HG03575 (cell line): ENCODE measurements around the gene MYO1C.
"Not testable (repeated sequence)": the region's sequence is repeated elsewhere in the genome, so short reads cannot be mapped to it uniquely, and the experiment has no call there.

Experiments
- ATAC-seq: cut with Tn5 transposase; IDR thresholded peaks from one replicate; pipeline ENCODE4 v1.9.1; 2021; ENCODE audit not compliant: unreplicated experiment, insufficient number of reproducible peaks, low FRiP score; ENCODE audit errors: extremely low read depth

The MYO1C gene, protein sequence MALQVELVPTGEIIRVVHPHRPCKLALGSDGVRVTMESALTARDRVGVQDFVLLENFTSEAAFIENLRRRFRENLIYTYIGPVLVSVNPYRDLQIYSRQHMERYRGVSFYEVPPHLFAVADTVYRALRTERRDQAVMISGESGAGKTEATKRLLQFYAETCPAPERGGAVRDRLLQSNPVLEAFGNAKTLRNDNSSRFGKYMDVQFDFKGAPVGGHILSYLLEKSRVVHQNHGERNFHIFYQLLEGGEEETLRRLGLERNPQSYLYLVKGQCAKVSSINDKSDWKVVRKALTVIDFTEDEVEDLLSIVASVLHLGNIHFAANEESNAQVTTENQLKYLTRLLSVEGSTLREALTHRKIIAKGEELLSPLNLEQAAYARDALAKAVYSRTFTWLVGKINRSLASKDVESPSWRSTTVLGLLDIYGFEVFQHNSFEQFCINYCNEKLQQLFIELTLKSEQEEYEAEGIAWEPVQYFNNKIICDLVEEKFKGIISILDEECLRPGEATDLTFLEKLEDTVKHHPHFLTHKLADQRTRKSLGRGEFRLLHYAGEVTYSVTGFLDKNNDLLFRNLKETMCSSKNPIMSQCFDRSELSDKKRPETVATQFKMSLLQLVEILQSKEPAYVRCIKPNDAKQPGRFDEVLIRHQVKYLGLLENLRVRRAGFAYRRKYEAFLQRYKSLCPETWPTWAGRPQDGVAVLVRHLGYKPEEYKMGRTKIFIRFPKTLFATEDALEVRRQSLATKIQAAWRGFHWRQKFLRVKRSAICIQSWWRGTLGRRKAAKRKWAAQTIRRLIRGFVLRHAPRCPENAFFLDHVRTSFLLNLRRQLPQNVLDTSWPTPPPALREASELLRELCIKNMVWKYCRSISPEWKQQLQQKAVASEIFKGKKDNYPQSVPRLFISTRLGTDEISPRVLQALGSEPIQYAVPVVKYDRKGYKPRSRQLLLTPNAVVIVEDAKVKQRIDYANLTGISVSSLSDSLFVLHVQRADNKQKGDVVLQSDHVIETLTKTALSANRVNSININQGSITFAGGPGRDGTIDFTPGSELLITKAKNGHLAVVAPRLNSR

DNA sequence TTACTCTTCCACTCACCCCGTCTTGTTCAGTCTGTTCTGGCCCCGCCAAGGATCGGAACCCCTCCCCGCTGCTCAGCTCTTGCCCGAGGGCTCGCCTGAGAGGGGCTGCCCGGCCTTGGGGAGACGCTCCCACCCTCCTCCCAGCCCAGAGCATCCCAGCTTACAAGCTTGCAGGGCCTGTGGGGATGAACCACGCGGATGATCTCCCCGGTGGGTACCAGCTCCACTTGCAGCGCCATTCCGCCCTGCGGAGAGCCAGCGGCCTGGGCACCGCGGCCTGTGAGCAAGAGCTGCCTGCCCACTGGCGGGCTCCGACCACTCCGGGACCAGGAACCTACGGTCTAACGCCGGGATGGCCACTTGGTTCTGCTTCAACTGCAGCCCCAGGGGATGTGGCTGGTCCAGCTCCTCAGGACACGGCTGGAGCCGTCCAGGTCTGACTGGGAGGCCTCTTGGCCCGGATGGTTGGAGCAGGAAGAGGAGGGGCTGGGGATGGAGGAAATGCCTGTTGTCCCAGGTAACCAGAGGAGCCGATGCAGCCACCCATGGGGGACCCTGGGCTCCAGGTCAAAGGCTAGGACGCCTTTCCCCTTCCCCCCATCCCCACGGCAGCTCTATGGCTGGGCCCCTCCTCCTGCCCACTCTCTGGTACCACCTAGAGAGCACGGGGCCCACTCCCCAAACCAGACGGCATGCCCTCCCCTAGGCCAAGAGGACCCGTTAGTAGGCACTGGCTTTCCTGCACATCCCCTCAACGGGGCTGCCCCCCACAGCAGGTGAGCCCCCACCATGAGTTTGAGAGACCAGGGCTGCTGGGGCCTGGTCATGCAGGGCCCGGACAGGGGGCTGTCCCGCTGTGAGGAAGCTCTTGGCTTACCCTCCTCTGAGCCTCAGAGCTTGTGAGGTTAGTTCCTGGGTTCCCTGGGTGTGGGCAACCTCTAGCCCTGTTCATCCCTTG lies at the start of gene MYO1C:
Gene MYO1C, minus strand, starts transcription at position 438 of the 958 bp plus-strand sequence. Its CDS starts 199 bp downstream, at position 239.
- no peak for ATAC-seq

DNA sequence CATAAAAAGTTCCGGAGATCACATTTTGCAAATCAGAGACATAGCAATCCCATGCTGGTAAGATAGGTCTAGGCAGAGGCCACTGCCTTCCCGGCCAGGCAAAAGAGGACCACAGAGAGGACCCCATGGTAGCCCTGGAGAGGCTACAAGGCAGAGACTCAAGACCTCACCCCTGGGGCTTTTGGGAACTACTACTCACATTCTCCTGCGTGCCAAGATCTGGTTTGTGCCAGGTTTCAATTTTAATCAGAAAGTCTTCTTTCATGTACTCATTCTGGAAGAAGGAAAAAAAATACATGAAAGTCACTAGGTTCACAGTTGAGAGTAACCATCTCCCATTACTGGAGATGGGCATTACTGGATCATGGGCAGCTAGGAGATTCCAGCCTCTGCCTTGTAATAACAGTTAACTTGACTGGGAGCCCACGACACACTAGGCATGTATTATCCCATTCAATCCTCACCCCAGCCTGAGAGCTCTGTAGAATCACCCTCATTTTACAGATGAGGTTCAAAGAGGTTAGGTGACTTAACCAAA lies 49.0 kb upstream of the MYO1C start:
- ATAC-seq, result no peak

DNA sequence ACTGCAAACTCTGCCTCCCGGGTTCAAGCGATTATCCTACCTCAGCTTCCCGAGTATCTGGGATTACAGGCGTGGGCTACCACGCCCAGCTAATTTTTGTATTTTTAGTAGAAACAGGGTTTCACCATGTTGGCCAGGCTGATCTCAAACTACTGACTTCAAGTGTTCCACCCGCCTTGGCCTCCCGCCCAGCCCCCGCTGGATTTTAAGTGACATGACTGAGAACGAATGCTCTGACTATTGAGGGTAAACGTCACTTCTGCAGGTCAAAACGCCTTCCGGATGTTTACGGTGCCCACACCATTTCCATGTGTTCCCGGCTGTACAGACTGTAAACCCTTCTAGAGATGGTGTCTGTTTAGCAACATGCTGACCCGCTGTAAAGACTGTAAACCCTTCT lies 47.3 kb upstream of the MYO1C start:
- no peak for ATAC-seq

DNA sequence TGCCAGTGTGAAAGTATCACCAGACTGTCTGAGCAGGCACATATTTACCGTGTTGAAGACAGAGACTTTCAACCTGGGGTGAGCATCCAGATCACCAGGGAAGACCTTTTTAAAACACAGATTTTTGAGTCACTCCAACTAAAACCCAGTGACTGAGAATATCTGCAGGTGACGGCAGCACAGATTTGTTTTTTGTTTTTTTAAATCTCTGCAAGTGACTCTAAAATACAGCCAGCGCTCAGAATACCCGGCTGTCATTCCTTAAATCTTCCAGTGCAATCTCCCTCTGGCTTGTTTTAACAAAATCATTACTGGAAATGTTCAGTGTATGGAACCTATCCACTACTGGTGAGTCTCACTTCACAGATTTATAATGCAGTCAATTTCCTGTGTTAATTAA lies 43.3 kb upstream of the MYO1C start:
- no peak for ATAC-seq

DNA sequence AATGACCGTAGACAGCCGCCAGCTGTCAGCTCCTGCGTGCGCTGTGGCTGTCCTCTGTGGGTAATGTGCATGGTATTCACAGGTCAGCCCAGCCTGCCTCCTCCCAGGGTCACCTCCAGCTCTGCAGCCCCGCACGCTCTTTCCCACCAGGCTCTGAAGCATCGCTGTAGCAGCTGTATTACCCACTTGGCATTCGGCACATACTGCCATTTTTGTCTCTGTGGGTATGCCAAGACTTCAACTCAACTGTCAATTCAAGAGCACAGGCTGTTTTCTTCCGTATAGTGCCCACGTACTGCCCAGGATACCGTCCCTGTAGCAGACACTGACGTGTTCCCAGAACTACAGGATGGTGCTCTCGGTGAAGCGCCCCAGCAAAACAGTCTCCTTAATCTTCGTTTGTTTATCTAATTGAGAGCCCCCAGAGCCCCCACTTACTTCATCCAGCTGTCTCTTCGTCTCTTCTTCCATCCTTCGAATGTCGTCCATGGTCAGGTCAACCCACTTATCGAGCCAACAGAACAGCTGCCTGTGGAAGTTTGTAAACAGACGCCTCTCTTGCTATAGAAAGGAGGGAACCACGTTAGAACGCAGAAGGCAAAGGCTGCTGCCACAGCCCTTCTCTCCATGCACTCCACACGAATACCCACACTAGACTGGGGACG lies 41.3 kb upstream of the MYO1C start:
- ATAC-seq, result no peak

DNA sequence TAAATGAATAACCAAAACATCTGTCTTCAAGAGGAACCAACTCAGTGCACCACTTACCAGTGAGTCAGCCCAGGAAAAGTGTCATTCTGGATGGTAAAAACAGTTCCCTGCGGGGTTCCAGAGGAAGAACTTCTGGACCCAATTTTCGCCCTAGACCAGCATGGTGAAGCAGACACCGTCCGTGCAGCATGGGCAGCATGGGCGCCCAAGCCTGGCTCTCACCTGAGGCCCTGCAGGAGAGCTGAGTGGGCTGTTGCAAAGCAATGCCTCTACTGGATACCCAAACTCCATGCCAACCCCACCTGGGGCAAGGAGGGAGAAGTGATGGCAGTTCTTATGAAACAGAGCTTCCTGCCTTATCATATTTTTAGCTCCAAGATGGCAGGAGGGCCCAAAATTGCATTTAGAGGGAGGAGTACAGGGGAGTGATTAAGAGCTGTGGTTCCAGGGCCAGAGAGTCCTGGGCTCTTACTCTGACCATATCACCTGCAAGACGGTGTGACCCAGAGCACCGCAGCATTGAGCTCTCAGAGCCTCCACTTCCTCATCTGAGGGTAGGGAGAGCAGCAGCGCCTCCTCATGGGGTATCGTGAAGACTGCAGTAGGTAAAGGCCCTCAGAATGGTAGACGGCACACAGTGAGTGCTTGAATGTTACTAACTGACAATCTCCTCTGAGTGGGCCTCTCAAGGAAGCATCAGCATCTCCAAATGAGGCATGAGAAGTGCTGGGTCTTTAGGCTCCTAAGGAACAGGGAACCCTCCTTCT lies 40.5 kb upstream of the MYO1C start:
- no peak for ATAC-seq

DNA sequence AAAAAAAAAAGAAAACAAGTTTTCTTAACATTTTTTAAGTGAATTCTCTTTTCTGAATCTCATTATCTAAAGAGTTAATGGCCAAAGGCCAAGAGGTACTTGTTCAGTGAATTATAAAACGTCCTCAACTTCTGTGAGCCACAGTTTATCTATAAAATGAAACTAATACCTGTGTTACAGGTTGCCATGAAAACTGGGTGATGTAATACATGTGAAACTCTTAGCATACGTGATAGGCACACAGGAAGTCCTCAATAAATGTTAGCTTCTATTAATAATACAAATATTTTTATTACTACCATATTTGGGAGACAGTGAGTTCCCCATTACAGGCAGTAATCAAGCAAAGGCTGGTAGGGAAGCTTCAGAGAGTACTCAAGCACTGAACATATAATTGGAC lies 37.4 kb upstream of the MYO1C start:
- no peak for ATAC-seq

DNA sequence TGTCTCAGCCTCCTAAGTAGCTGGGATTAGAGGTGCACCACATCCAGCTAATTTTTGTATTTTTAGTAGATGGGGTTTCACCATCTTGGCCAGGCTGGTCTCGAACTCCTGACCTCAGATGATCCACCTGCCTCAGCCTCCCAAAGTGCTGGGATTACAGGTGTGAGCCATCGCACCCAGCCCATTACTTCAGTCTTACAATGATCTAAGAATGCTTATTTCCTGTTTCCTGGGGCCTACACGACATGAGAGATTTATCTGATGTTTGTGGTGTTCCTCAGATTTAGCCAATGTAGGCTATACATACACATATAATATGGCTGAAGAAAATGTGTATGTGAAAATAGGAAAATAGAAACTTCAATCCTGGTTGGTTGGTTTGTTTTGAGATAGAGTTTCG lies 34.4 kb upstream of the MYO1C start:
- not testable (repeated sequence) for ATAC-seq

DNA sequence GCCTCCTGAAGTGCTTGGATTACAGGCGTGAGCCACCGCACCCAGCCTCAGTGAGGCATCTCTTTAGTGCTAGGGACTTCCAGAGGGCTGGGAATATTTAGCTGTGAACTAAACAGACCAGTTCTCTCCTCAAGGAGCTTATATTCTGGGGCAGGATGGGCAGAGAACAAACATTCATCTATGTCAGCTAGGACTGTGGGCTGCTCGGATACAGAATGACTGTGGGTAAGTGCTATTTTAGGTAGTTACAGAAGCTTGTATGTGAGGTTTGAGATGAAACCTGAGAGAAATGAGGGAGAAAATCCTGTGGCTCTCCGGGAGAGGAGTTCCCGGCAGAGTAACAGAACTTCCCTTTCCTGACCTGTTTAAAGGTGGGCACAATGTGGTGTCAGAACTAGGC lies 30.1 kb upstream of the MYO1C start:
- no peak for ATAC-seq

DNA sequence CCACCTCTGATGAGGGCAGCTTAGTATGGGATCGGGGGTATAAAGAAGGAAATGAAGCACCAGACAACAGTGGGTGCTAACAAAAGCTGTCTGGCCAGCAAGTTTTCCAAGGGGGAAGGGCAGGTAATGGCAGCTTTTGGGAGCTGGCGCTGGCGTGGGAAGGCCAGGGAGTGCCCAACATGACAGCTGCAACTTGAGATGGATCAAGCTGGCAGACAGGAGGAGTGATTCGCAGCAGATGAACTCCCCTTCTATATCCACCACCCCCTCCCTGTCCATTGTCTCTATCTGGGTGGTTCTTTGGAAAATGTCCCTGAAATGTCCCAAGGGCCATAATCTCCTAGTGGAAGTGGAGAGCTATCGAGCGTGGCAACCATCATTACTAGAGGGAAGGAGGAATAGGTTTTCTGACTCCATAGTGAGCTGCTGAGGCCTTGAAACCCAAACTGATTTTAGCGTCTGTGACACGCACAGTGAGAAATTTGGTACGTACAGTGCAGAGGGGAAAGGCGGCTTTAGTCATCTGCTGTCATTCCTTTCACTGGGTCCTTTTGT lies 28.7 kb upstream of the MYO1C start:
- ATAC-seq, result no peak

DNA sequence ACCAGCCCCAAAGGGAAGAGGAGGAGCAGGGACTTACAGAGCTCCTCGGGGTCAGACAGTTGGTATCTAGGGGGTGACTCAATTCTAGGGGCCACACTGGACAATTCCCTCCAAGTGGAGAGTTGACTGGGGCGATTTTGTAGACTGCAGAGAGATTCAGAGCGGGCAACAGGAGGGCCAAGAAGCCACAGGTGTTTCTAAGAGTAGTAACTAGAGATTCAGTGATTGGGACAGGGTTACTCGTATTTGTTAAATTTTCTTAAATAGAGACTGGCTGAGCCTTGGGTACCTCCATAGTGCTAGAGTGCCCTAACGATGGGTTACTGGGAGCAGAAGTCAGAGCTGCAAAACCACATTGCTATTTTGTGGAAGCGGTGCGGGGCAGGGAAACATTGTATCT lies 27.2 kb upstream of the MYO1C start:
- ATAC-seq, result no peak

DNA sequence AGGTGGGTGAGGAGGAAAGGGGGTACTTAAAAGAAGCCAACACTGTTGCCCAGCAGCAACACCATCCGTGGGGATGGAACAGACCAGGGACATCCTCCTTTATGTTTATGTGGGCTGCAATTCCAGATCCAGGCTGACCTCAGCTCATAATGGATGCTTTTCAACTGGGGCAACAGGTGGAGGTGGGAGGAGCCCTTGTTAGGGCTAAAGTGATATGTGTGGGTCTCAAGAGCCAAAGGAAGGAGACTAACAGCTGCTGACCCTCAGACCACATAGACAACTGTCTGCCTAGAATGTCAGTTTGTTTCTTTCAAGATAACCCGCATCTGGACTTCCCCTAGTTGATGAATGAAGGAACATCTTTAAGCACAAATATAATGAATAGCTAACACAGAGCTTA lies 25.9 kb upstream of the MYO1C start:
- no peak for ATAC-seq

DNA sequence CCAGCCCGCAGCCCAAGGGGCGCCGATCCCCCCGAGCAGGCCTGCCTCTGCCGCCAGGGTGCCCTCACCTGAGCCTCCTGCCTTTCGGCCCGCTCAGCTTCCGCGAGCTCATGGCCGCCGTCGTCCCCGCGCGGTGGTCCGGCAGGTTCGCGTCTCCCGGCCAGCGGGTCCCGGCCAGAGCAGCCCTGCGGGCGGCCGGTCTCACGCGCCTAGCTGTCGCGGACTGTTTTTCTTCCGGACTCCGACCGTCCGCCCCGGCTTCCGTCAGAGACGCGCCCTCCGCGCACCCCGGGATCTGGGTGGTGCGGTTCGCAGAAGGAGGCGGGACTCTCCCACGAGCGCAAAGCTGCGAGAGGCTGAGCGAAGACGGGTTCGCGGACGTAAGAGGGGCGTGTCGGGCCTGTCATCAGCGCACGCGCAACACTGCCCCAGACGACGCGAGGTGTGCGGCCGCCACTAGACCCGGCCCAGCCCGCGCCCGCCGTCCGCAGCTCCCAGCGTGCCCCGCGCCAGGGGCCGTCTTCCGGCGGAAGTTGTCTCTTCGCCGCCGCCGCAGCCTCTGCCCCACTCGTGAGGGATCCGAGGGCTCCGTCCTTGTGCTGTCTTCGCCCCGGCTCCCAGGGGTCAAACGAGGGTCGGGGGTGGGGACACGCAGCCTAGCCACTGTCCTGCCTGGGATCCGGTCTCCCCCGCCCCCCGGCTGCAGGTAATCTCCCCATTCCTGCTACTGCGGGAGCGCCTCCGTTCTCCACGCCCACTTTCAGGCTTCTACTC lies 24.1 kb upstream of the MYO1C start, which contains the start of gene INPP5K:
Gene INPP5K, minus strand, starts transcription at position 225 of the 774 bp plus-strand sequence. Its CDS starts 113 bp downstream, at position 112.
- ATAC-seq, result peak; percentile 41

DNA sequence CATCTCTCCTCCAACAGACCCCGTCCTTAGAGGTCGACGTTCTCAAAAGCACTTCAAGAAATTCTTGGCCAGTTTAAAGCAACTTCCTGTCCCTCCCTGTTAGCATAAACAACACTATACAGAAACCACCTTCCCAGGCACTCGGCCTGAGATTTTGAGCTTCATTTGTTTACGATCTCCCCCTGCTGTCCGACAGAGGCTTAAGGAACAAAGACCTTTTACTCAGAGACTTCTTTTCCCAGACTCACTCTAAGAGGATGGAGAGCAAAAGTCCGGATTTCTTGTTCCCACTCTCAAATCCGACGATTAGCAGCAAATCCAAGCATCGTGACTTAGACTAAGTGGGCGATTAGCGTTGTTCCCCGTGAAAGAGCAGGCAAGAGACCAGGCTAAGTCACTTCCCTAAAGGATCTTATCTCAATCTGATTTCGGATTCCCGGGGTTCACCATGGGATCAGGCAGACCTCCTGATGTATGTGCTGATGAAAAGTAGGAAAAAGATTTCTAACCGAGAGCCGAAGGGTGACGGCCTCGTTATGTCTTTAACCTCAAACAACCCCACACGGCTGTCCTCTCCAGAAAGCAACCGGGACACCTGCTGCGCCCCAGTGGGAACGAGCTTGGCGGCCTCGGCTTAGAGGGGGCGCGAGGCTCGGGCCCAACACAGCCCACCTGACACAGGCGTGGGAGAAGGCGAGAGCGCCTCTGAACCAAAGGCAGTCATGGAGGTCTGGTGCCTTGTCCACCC lies 23.3 kb upstream of the MYO1C start:
- ATAC-seq, result no peak

DNA sequence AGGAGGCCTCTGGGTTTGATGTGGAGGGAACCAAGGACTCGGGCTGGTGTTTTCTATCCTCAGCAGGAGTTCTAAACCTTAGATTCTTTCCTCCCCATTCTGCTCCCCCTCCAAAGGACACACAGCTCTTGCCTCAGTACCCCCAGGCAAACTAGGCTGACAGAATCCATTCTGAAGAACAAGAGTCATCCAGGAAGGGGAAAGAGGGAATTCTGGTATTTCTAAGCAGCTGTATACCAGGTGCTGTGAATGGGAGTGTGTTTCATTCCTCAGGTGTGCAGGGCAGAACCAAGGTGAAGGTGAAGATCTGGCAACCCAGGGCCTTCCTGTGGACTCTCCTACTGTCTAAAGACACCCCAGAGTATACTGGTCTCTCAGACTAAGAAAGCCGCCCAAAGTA lies 19.9 kb upstream of the MYO1C start:
- no peak for ATAC-seq
